ENCODE results near the gene CRTC2.

CRTC2 gene

DNA sequence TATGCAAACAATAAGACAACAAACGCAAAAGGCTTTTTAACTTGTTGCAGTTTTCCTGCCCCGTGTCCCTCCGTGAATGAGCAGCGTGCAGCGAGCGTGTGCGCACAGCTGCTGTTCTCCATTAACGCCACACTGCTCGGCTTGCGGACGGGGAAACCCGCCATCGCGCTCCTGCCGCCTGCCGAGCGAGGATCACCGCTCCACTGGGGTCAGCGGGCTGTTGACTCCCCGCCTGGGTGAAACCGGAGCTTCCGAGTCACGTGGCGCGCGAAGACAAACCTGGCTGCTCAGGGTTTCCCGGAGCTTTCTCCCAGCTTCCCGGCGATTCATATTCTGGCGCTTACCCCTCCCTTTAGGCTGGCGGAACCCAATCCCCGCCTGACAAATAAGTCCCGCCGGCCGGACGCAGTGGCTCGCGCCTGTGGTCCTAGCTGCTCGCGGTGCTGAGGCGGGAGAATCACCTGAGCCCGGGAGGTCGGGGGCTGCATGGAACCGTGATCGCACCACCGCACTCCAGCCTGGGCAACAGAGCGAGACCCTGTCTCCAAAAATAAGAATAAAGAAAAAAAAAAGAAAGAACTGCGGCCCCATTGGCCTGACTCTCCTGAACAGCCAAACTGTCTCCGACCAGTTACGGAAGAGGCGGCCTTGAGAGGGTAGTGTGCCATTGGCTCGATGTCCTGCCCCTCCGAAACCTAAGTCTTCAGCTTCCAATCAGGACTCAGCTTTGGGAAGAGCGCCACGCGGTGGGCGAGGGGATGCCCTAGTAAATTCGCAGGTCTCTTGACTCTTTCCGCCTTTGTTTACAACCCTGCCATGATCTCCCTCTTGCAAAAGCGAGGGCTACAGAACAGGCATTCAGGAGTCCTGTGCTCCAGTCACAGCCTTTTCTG is 8.9 kb upstream of the CRTC2 start, which contains the start of gene CREB3L4:
TSS of gene CREB3L4 (plus strand) at position 796 of the 893 bp plus-strand sequence. CDS start 624 bp downstream, outside the sequence.
- H3K27me3 ChIP-seq (ENCODE audit: insufficient read depth, poor library complexity, severe bottlenecking) = no peaks in the 10 kb centered on the region
- peak; percentile 96 to 97 for DNase-seq (ENCODE audit: low read depth in 1 of 2, low spot score in 1 of 2)
- peak within 1 kb of the TSS; percentile 94 for H3K27ac ChIP-seq (replicated peaks)
- H3K4me3 ChIP-seq (replicated peaks; ENCODE audit: insufficient read depth, low read length) = peak within 1 kb of the TSS; percentile 62
- TF ChIP-seq POLR2AphosphoS5 (IDR thresholded peaks at IDR 0.05; ENCODE audit: low read depth) (peak; percentile 80), SPI1 (IDR thresholded peaks at IDR 0.05; ENCODE audit: borderline replicate concordance, low read depth) (no peak), GABPA (IDR thresholded peaks at IDR 0.05; ENCODE audit: low read depth) (peak; percentile 24; the same call in 1 of the 2 replicates)
- TF ChIP-seq, protein P1, sequence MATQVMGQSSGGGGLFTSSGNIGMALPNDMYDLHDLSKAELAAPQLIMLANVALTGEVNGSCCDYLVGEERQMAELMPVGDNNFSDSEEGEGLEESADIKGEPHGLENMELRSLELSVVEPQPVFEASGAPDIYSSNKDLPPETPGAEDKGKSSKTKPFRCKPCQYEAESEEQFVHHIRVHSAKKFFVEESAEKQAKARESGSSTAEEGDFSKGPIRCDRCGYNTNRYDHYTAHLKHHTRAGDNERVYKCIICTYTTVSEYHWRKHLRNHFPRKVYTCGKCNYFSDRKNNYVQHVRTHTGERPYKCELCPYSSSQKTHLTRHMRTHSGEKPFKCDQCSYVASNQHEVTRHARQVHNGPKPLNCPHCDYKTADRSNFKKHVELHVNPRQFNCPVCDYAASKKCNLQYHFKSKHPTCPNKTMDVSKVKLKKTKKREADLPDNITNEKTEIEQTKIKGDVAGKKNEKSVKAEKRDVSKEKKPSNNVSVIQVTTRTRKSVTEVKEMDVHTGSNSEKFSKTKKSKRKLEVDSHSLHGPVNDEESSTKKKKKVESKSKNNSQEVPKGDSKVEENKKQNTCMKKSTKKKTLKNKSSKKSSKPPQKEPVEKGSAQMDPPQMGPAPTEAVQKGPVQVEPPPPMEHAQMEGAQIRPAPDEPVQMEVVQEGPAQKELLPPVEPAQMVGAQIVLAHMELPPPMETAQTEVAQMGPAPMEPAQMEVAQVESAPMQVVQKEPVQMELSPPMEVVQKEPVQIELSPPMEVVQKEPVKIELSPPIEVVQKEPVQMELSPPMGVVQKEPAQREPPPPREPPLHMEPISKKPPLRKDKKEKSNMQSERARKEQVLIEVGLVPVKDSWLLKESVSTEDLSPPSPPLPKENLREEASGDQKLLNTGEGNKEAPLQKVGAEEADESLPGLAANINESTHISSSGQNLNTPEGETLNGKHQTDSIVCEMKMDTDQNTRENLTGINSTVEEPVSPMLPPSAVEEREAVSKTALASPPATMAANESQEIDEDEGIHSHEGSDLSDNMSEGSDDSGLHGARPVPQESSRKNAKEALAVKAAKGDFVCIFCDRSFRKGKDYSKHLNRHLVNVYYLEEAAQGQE (IDR thresholded peaks at IDR 0.05; ENCODE audit: insufficient replicate concordance, low read depth) = peak; percentile 62
- TF ChIP-seq, protein P2, sequence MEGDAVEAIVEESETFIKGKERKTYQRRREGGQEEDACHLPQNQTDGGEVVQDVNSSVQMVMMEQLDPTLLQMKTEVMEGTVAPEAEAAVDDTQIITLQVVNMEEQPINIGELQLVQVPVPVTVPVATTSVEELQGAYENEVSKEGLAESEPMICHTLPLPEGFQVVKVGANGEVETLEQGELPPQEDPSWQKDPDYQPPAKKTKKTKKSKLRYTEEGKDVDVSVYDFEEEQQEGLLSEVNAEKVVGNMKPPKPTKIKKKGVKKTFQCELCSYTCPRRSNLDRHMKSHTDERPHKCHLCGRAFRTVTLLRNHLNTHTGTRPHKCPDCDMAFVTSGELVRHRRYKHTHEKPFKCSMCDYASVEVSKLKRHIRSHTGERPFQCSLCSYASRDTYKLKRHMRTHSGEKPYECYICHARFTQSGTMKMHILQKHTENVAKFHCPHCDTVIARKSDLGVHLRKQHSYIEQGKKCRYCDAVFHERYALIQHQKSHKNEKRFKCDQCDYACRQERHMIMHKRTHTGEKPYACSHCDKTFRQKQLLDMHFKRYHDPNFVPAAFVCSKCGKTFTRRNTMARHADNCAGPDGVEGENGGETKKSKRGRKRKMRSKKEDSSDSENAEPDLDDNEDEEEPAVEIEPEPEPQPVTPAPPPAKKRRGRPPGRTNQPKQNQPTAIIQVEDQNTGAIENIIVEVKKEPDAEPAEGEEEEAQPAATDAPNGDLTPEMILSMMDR (IDR thresholded peaks at IDR 0.05; ENCODE audit: insufficient read depth, low read length) = peak; percentile 28

DNA sequence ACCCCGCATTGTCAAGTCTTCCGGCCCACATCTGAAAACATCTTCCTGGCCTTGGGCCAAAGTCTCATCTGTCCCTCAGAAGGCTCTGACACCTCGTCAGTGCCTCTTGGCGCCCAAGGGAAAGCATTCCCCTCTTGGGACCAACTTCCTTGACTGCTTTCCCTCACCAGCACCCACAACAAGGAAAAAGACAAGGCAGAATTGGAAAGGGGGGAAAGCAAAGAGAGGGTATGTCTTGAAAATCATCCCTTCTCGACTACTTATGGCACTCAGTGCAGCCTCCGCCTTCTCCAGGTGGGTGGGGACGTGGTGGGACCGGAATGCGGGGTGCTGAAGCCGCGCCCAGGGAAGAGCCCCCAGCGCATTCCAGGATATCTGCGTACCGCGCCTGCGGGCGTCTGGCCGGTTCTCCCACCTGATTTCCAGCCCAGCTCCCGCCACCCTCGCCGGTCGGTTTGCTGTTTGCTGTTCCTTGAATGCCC is 5.5 kb upstream of the CRTC2 start:
- no peak for TF ChIP-seq GABPA (IDR thresholded peaks at IDR 0.05; ENCODE audit: low read depth)
- TF ChIP-seq, protein P1 (IDR thresholded peaks at IDR 0.05; ENCODE audit: insufficient replicate concordance, low read depth) = no peak
- TF ChIP-seq SPI1 (IDR thresholded peaks at IDR 0.05; ENCODE audit: borderline replicate concordance, low read depth) = no peak
- TF ChIP-seq, protein P2 (IDR thresholded peaks at IDR 0.05; ENCODE audit: insufficient read depth, low read length) = no peak
- no peak; the same call in 1 of the 2 replicates for TF ChIP-seq POLR2AphosphoS5 (IDR thresholded peaks at IDR 0.05; ENCODE audit: low read depth)
- Histone ChIP-seq H3K27me3 (ENCODE audit: insufficient read depth, poor library complexity, severe bottlenecking) (no peaks in the 10 kb centered on the region), H3K4me3 (replicated peaks; ENCODE audit: insufficient read depth, low read length) (peak overlapping the region; percentile 64), H3K27ac (replicated peaks) (peak overlapping the region; percentile 79)
- DNase-seq (ENCODE audit: low read depth in 1 of 2, low spot score in 1 of 2) = no peak

DNA sequence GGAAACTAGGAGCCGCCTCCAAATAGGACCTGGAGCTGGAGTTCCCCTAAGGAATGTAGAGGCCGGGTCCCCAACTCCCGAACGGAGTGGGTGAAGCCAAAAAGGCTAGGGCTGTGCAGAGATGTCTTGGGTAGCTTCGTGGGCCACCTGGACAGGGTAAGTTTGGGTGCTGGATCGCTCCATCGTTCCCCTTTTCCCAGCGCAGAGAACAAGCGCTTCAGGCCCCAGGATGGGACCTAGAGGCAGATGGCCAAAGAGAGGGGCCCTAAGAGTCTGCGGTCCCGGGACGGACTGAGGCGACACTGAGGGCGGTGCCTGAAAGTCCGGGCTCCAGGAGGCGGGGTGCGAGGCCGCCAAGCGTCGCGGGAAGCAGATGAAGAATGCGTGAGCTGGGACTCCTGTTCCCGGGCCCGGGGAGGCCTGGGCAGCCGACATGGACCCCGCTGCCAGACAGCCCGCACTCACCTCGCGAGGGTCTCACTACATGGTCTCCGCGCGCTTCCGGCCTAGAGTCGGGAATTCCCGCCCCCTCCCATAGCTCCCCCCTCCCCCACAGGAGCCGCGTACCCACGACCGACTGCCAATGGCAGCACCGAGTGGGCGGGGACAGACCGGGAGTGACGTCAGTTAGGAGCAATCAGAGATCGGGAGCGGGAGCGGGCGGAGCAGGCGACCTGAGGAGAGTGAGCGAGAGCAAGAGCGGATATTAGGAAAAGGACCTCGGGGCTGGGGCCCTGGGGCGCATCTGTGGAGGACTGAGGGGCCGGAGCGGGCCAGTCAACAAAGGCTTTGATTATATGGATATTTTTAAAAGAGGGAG is 4.8 kb upstream of the CRTC2 start, which contains the start of gene SLC39A1:
TSS of gene SLC39A1 (minus strand) at position 508 of the 820 bp plus-strand sequence. CDS start 822 bp downstream, outside the sequence.
- TF ChIP-seq GABPA (IDR thresholded peaks at IDR 0.05; ENCODE audit: low read depth) = no peak
- TF ChIP-seq, protein P2 (IDR thresholded peaks at IDR 0.05; ENCODE audit: insufficient read depth, low read length) = no peak
- TF ChIP-seq, protein P1 (IDR thresholded peaks at IDR 0.05; ENCODE audit: insufficient replicate concordance, low read depth) = no peak
- peak; percentile 27 for TF ChIP-seq POLR2AphosphoS5 (IDR thresholded peaks at IDR 0.05; ENCODE audit: low read depth)
- no peak for TF ChIP-seq SPI1 (IDR thresholded peaks at IDR 0.05; ENCODE audit: borderline replicate concordance, low read depth)
- Histone ChIP-seq H3K4me3 (replicated peaks; ENCODE audit: insufficient read depth, low read length) (peak within 1 kb of the TSS; percentile 64), H3K27ac (replicated peaks) (peak within 1 kb of the TSS; percentile 79), H3K27me3 (ENCODE audit: insufficient read depth, poor library complexity, severe bottlenecking) (no peaks in the 10 kb centered on the region)
- DNase-seq (ENCODE audit: low read depth in 1 of 2, low spot score in 1 of 2) = peak; percentile 96 to 99
